Measurements from ENCODE around the gene RSRC1. TPM values are rescaled to one million over a fixed set of nuclear protein-coding genes. Genes with fewer than 3 reads are reported as not detected.

RSRC1 gene
- total RNA-seq, 1 donor from 2014 or later = 39.9 TPM

GRCh38 chr3:158210067-158210466 is 100.2 kb downstream of the RSRC1 start:
- POLR2A ChIA-PET = no interaction called here
- Mint-ChIP-seq H3K4me3 (no peak overlapping the region), H3K36me3 (ENCODE audit: low read depth) (peaks cover 17% of the 10 kb centered on the region), H3K9me3 (no peaks in the 10 kb centered on the region), H3K27me3 (no peaks in the 10 kb centered on the region), H3K4me1 (peaks cover 4% of the 10 kb centered on the region), H3K27ac (no peak overlapping the region)
- CTCF ChIA-PET = no interaction called here
- ATAC-seq (ENCODE audit: low read depth) = no peak
- intact Hi-C loops (cut with micrococcal nuclease) = no loop called here
- DNase-seq = no peak
- TF ChIP-seq CTCF (IDR thresholded peaks at IDR 0.05) = no peak

- POLR2A ChIA-PET = no interaction called here
- no peak for TF ChIP-seq CTCF (IDR thresholded peaks at IDR 0.05)
- Mint-ChIP-seq H3K4me3 (no peak overlapping the region), H3K27me3 (no peaks in the 10 kb centered on the region), H3K27ac (no peak overlapping the region), H3K4me1 (peaks cover 4% of the 10 kb centered on the region), H3K9me3 (peaks cover 2% of the 10 kb centered on the region), H3K36me3 (ENCODE audit: low read depth) (peaks cover 11% of the 10 kb centered on the region)
- ATAC-seq (ENCODE audit: low read depth) (no peak), DNase-seq (no peak)
- CTCF ChIA-PET = no interaction called here
- intact Hi-C loops (cut with micrococcal nuclease) = no loop called here
These were observed 103.6 kb downstream of the RSRC1 start for GRCh38 chr3:158213461-158213860.

- no peak overlapping the region for H3K4me3 Mint-ChIP-seq
- H3K27ac Mint-ChIP-seq = no peak overlapping the region
- TF ChIP-seq CTCF (IDR thresholded peaks at IDR 0.05) = no peak
- no peak for DNase-seq
- no peaks in the 10 kb centered on the region for H3K4me1 Mint-ChIP-seq
- peaks cover 3% of the 10 kb centered on the region for H3K36me3 Mint-ChIP-seq (ENCODE audit: low read depth)
- no peak for ATAC-seq (ENCODE audit: low read depth)
- CTCF ChIA-PET = no interaction called here
- intact Hi-C loops (cut with micrococcal nuclease) = no loop called here
- POLR2A ChIA-PET = no interaction called here
- peaks cover 2% of the 10 kb centered on the region for H3K9me3 Mint-ChIP-seq
- H3K27me3 Mint-ChIP-seq = no peaks in the 10 kb centered on the region
These were observed 108.1 kb downstream of the RSRC1 start for GRCh38 chr3:158217992-158218391.

- no peak for TF ChIP-seq CTCF (IDR thresholded peaks at IDR 0.05)
- Mint-ChIP-seq H3K36me3 (ENCODE audit: low read depth) (peaks cover 9% of the 10 kb centered on the region), H3K27ac (no peak overlapping the region), H3K9me3 (peaks cover 2% of the 10 kb centered on the region), H3K4me1 (no peaks in the 10 kb centered on the region), H3K27me3 (no peaks in the 10 kb centered on the region), H3K4me3 (no peak overlapping the region)
- ATAC-seq (ENCODE audit: low read depth) (no peak), DNase-seq (no peak)
- POLR2A ChIA-PET = no interaction called here
- CTCF ChIA-PET = no interaction called here
- intact Hi-C loops (cut with micrococcal nuclease) = loop anchor here (2.0 kb wide), 1 partner anchor 16 kb away; no protein-coding TSS in a partner anchor
These were observed 110.7 kb downstream of the RSRC1 start for GRCh38 chr3:158220575-158220974.

GRCh38 chr3:158221426-158221825 is 111.5 kb downstream of the RSRC1 start:
- H3K27ac Mint-ChIP-seq = no peak overlapping the region
- peaks cover 2% of the 10 kb centered on the region for H3K9me3 Mint-ChIP-seq
- CTCF ChIA-PET = no interaction called here
- TF ChIP-seq CTCF (IDR thresholded peaks at IDR 0.05) = no peak
- intact Hi-C loops (cut with micrococcal nuclease) = loop anchor here (2.0 kb wide), 1 partner anchor 17 kb away; no protein-coding TSS in a partner anchor
- POLR2A ChIA-PET = no interaction called here
- no peaks in the 10 kb centered on the region for H3K4me1 Mint-ChIP-seq
- H3K27me3 Mint-ChIP-seq = no peaks in the 10 kb centered on the region
- peaks cover 12% of the 10 kb centered on the region for H3K36me3 Mint-ChIP-seq (ENCODE audit: low read depth)
- ATAC-seq (ENCODE audit: low read depth) (no peak), DNase-seq (no peak)
- H3K4me3 Mint-ChIP-seq = no peak overlapping the region

Measured in activated B cell treated with CpG ODN at 0.5 μM for 24 hours (primary cell).